ENCODE data around the gene TYW3.

TYW3 gene

DNA sequence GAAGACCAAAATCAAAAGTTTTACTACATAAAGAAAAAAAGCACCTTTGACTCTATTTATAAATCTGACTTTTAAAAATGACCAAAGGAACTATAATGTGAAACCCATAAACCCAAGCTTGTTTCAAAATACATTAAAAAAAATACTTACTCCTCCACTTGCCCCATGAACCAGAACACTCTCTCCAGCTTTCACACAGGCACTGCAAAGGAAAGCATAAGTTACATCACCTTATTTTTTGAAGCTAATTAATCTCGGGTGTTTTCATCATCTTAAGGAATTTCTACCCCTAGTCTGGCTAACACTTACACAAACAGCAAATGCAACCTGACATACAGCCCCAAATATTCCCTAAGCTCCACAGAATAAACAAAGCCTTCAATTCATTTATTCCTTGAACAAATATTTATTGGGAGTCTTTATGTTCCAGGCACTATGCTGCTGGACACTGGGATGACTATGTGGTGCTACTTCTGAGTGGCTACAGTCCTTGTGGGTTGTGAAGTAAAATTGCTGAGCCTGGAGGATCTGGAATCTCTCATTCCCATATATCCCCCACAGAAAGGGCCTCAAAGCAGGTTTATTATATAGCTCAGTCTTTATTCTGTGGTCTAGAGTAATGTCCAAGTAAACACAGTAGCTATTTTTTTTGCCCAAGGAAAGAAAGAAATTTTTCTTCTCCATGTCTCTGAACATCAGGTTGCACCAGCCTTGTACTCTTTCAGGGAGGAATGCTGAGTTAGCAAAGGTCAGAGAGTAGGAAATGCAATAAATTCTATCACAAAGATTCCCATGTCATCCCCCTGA is 18.3 kb upstream of the TYW3 start:
- no peak overlapping the region for H3K4me3 ChIP-seq (replicated peaks in 1 of 2; ENCODE audit: low read depth in 2 of 2, low read length in 2 of 2)
- DNase-seq (ENCODE audit: low read depth in 2 of 2): no peak
- TF ChIP-seq CTCF (IDR thresholded peaks at IDR 0.05; ENCODE audit: low read depth, low read length): no peak

GRCh38 chr1:74715236-74715502 is 17.8 kb upstream of the TYW3 start:
- DNase-seq (ENCODE audit: low read depth in 2 of 2): no peak
- H3K4me3 ChIP-seq (replicated peaks in 1 of 2; ENCODE audit: low read depth in 2 of 2, low read length in 2 of 2): no peak overlapping the region
- TF ChIP-seq CTCF (IDR thresholded peaks at IDR 0.05; ENCODE audit: low read depth, low read length): no peak

- H3K4me3 ChIP-seq (replicated peaks in 1 of 2; ENCODE audit: low read depth in 2 of 2, low read length in 2 of 2): no peak overlapping the region
- no peak for TF ChIP-seq CTCF (IDR thresholded peaks at IDR 0.05; ENCODE audit: low read depth, low read length)
- no peak for DNase-seq (ENCODE audit: low read depth in 2 of 2)
Measured at GRCh38 chr1:74715806-74716205, 17.1 kb upstream of the TYW3 start.

GRCh38 chr1:74716822-74717221 is 16.1 kb upstream of the TYW3 start:
- DNase-seq (ENCODE audit: low read depth in 2 of 2): no peak
- H3K4me3 ChIP-seq (replicated peaks in 1 of 2; ENCODE audit: low read depth in 2 of 2, low read length in 2 of 2): no peak overlapping the region
- no peak for TF ChIP-seq CTCF (IDR thresholded peaks at IDR 0.05; ENCODE audit: low read depth, low read length)

GRCh38 chr1:74717626-74718025 is 15.3 kb upstream of the TYW3 start:
- DNase-seq (ENCODE audit: low read depth in 2 of 2): no peak
- no peak overlapping the region for H3K4me3 ChIP-seq (replicated peaks in 1 of 2; ENCODE audit: low read depth in 2 of 2, low read length in 2 of 2)
- TF ChIP-seq CTCF (IDR thresholded peaks at IDR 0.05; ENCODE audit: low read depth, low read length): no peak

- H3K4me3 ChIP-seq (replicated peaks in 1 of 2; ENCODE audit: low read depth in 2 of 2, low read length in 2 of 2): no peak overlapping the region
- TF ChIP-seq CTCF (IDR thresholded peaks at IDR 0.05; ENCODE audit: low read depth, low read length): no peak
- no peak for DNase-seq (ENCODE audit: low read depth in 2 of 2)
Measured at GRCh38 chr1:74726063-74726462, 6.9 kb upstream of the TYW3 start.

DNA sequence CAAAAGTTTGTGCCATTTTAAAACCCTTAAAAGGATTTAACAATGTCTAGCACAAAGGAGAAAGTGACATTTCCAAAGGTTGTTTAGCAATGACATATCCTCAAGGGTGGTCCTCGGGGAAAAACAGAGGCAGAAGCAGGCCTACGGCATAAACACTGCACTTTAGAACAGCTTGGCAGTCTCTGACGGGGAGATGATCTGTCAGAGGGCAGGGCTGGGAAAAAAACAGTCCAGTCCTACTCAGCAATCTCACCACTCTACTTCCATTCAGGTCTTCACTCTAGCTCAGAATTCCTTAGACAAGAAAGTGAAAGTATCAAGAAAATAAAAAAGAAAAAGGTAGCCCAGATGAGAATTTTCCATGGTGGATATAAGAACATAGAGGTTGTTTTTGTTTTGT is 4.2 kb upstream of the TYW3 start:
- DNase-seq (ENCODE audit: low read depth in 2 of 2): peak; percentile 15 to 33
- TF ChIP-seq CTCF (IDR thresholded peaks at IDR 0.05; ENCODE audit: low read depth, low read length): no peak
- H3K4me3 ChIP-seq (replicated peaks in 1 of 2; ENCODE audit: low read depth in 2 of 2, low read length in 2 of 2): no peak overlapping the region

Data from cardiac fibroblast (primary cell).